SIG-M5 (cell line): ENCODE measurements around the gene IRF1.
"Not testable (repeated sequence)": the region's sequence is repeated elsewhere in the genome, so short reads cannot be mapped to it uniquely, and the experiment has no call there.

Experiments
- DNase-seq: peaks from one replicate; lab custom pipeline; 2025; lab: John Stamatoyannopoulos, UW

IRF1 gene

GRCh38 chr5:132438267-132438645 is 52.3 kb downstream of the IRF1 start:
- not testable (repeated sequence) for DNase-seq

DNA sequence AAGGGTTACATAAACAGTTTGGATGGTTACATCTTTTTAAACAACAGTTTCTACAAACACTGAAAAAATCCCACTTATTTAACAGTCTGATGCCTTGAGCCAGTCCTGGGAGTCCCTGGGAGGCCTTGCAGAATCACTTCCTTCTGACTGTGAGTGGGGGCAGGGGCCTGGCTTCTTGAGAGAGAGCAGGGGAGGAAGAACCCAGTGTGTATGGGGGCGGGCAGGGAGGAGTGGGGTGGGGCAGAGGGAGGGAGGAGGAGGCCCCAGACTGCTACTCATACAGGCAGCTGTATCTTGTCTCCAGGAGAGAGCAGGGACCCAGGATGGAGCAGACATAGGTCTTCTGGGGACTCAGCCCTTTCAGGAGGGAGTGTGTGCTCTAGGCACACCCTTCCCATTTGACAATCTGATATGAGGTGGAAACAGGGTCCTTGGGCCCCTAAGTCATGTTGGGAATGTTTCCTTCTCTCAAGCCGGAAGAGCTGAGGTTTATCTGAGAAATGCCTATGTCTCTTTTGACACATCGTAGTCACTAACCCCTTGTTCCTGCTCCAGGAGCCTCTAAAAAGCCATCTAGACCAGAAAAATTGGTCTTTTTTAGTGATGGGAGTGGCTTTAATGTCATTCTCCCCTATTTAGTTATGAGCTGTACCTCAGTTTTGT is 52.8 kb downstream of the IRF1 start:
- DNase-seq = peak; percentile 87

DNA sequence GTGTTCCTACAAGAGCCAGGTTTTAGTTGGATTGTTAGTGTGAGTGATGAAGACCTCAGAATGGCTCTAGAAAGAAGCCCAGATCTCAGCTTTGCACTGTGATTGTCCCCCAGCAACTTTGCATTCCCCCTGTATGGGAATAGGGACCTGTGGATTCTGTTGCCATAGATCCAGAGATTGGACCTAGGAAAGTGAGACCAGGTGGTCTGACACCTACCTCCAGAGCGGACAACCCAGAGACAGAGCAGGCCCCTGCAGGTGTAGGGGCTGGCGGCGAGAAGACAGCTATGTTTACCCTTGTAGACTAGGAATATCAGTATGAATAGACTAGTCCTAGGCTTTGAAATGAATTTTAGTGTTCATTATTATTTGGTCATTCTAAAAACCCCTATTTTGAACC is 53.6 kb downstream of the IRF1 start:
- no peak for DNase-seq

- no peak for DNase-seq
Observed at GRCh38 chr5:132435886-132436285, 54.7 kb downstream of the IRF1 start.

GRCh38 chr5:132435447-132435846 is 55.1 kb downstream of the IRF1 start:
- DNase-seq = no peak

DNA sequence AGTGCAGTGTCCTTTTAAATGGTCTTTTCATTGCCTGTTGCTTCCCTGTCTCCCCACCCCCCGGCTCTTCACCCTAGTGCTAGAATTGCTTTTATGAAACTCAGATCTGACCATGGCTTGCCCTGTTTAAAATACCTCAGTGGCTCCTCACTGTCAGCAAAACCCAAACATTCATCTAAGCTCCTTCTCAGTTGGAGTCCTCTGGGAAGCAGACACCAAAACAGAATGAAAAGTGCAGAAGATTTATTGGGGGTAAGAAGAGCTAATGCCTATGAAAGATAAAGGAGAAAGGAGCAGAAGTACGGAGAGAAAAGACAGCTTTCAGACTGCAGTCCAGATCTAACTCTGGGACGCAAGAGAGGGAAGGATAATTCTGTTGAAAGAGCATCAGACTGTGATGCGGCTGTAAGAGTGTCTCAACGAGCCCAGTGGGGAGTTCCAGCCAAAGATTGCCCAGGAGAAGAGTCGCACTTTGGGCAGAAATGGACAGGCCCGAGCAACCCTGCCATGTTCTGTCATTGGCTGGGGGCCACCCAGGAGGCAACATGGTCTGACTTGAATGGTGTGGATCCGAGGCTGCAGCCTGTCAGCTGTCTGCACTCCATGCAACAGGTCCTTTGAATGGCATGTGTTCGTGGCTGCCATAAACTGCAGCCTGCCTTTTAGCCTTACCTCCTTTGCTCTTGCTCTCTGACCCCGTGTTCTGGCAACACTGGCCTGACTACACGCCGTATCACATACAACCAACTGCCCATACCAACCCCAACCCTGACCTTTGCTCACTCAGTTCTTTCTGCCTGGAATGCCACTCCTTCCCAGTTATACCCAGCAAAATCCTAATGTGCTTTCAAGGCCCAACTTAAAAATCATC is 55.9 kb downstream of the IRF1 start:
- no peak for DNase-seq

DNA sequence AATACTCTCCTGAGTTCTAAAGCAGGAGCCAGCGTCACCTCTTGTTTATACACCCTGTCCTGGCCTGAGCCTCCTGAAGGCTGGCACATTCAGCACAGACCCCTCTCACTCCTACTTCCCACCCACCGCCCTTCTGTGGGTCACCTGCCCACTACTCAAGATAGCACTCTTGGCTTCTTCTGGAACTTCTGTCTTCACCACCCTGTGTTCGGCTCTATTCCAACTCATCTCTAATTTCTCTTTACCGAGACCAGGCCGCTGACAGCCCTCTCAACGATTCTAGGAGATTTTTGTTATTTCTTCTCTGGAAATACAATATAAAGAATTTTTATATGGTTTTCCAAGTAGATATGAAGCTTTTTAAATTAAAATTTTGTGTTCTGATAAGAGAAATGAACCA is 57.4 kb downstream of the IRF1 start:
- no peak for DNase-seq

DNA sequence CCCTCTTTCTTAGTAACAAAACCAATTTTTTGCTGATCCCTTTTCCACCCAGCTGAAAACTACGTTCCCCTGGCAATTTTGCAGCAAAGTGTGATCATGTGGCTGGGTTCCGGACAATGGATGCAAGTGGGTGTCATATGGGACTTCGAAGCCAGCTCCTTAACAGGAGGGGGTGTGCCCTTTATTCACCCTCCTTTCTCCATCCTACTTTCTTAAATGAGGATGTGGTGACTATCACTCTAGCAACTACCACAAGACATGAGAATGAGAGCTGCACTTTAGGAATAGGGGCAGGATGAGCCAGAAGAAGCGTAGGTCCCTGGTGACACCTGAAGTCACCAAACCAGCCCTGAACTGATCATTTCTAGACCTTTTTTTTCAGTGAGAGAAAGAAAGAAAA is 58.9 kb downstream of the IRF1 start:
- DNase-seq = no peak
